T-helper 17 cell (primary cell): ENCODE results near the gene STAM2. TPM values are rescaled to one million over a fixed set of nuclear protein-coding genes. Genes with fewer than 3 reads are reported as not detected.

ENCODE experiments used
- ATAC-seq: fragments of 150-1000 bp; cut with Tn5 transposase; 2 replicates; pipeline ENCODE4 v1.10.0; 2021; ENCODE audit warnings: mild to moderate bottlenecking, moderate library complexity
- DNase-seq, 3 donors: peaks; one replicate each; pipeline versions ENCODE4 v3.0.0 to v3.0.0-alpha.2; 2020 to 2021
- H3K9me3 ChIP-seq: one replicate; pipeline ENCODE4 v1.7.0; 2013; ENCODE audit warnings: low read length, mild to moderate bottlenecking; ENCODE audit not compliant: control insufficient read depth, poor library complexity, severe bottlenecking
- H3K27ac Mint-ChIP-seq: one replicate; pipeline ENCODE4 v1.8.0; 2022; ENCODE audit warnings: mild to moderate bottlenecking, moderate library complexity, mixed read lengths
- H3K27me3 Mint-ChIP-seq: one replicate; pipeline ENCODE4 v1.8.0; 2022; ENCODE audit warnings: mixed read lengths
- H3K36me3 Mint-ChIP-seq: one replicate; pipeline ENCODE4 v1.8.0; 2022; ENCODE audit warnings: low read depth, mixed read lengths
- H3K4me1 Mint-ChIP-seq: one replicate; pipeline ENCODE4 v1.8.0; 2022; ENCODE audit warnings: mild to moderate bottlenecking, mixed read lengths
- H3K4me3 Mint-ChIP-seq: one replicate; pipeline ENCODE4 v1.8.0; 2022; ENCODE audit warnings: mild to moderate bottlenecking, moderate library complexity, mixed read lengths
- total RNA-seq, 4 donors: library from RNA in 2 of 4; stranded (reverse) in 2 of 4; gene quantifications; one replicate each; pipeline ENCODE4 v1.2.3 and lab custom pipeline; 2022 to 2026

Gene STAM2
- total RNA-seq, 2 donors from 2014 or later: 11.2 to 12.2 TPM

DNA sequence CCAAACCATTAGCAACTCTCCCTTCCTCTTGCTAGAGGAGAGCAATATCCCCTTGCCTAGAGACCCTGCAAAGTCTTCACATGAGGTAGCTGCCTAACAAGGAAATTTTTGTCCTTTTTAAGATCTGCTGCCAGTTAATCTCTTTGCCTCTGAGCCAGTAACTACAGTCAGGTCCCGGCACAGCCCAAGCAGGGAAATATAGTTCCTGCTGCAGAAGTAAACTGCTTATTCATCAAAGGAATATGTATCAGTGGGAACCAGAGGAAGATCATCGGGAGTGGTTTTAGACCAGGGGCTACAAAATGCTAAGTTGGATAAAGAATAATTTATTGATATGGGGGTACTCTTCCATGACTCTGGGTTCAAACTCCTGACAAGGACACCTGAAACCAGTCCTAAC is 107.3 kb downstream of the STAM2 start:
- no peak for DNase-seq
- Mint-ChIP-seq H3K36me3 (no peaks in the 10 kb centered on the region), H3K4me3 (no peak overlapping the region), H3K27ac (no peak overlapping the region), H3K27me3 (peaks cover 14% of the 10 kb centered on the region), H3K4me1 (no peaks in the 10 kb centered on the region)
- H3K9me3 ChIP-seq: no peaks in the 10 kb centered on the region
- no peak for ATAC-seq

GRCh38 chr2:152067823-152068222 is 107.7 kb downstream of the STAM2 start:
- DNase-seq: no peak
- no peak overlapping the region for H3K4me3 Mint-ChIP-seq
- peaks cover 17% of the 10 kb centered on the region for H3K27me3 Mint-ChIP-seq
- no peaks in the 10 kb centered on the region for H3K4me1 Mint-ChIP-seq
- no peak overlapping the region for H3K27ac Mint-ChIP-seq
- no peaks in the 10 kb centered on the region for H3K9me3 ChIP-seq
- no peaks in the 10 kb centered on the region for H3K36me3 Mint-ChIP-seq
- no peak for ATAC-seq

Other genes with a start within 250 kb of the STAM2 start
- under 1 TPM; 0.37 to 0.65 TPM for gene CACNB4, start 76.7 kb downstream of the STAM2 start, total RNA-seq
- gene FMNL2, start 159.4 kb upstream of the STAM2 start, total RNA-seq: under 1 TPM; 0.34 to 0.40 TPM